ENCODE measurements around the gene NAGA.

Gene NAGA

DNA sequence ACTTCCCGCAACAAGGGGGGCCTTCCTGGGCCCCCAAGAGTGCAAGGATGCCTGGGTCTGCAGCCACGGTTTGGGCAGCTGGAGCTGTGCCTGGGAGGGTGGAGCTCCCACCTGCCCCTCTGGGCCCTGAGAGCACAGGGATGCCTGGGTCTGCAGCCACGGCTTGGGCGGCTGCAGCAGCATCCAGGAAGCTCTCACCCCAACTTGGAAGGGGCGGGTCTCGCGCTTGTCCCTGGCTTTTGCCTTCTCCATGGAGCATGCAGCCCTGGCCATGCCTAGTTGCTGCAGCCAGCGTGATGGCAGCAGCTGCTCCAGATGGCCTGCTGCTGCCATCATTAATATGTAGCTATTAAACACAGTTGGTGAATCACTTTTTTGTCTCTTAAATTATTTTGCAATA lies 35.4 kb downstream of the NAGA start:
- no peak for DNase-seq

DNA sequence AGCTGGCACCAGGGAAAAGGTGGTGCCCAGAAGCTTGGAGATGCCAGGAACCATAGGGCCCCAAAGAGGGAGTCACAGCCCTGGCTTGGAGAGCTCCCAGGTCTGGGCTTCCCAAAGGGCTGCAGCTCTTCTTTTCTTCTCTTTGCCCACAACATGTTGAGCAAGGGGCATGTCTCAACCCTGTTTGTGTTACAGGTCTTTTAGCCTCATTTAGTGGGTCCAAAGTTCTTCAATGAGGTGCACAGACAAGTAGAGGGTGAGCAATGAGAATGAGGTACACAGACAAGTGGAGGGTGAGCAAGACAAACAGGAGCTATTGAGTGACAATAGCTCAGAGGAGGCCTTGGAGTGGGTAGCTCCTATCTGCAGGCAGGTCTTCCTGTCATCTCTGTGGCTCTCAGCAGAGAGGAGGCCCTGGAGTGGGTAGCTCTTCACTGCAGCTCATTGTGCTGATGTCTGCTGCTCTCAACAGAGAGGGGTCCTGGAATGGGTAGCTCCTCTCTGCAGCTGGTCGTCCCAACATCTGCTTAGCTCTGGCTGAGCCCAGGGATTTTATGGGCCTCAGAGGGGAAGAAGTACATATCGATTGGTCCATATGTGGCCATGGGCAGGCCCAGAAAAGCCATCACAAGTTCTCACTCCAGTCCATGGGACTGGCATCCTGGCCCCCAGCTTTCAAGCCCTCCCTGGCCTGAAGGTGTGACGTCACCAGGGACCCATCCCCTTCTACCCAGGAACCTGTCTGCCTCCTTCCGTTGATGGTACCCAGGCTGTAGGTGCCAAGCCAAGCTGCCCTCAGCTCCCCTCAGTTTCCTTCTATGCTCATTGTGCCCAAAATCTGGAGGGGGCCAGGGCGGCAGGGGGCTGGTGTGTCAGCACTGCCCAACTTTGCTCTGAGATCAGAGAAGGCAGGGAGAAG lies 37.1 kb downstream of the NAGA start:
- no peak for DNase-seq

DNA sequence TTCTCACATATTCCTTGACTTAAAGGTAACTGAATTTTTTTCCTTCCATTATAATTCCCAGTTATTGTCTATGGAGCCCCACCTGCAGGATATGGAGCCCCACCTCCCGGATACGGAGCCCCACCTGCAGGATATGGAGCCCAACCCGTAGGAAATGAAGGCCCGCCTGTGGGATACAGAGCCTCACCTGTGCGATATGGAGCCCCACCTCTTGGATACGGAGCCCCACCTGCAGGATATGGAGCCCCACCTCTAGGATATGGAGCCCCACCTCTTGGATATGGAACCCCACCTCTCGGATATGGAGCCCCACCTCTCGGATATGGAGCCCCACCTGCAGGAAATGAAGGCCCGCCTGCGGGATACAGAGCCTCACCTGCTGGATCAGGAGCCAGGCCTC lies 43.9 kb downstream of the NAGA start:
- DNase-seq = no peak

DNA sequence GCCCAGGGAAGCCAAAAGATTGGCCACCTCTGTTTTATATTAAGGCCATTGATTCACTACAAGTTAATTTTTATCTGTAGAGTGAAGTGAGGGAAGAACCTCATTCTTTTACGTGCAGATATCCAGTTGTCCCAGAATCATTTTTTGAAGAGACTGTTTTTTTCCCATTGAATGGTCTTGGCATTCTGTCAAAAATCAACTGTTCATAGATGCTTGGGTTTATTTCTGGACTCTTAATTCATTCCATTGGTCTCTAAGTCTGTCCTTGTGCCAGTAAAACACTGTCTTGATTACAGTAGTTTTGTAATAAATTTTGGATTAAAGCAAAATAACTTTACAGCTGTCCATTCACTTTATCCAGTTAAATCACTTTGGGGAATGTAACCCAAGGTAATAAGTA lies 45.2 kb downstream of the NAGA start:
- DNase-seq = no peak

GRCh38 chr22:42022162-42022847 lies 48.3 kb downstream of the NAGA start:
- DNase-seq = no peak

- DNase-seq = no peak
These were observed 49.0 kb downstream of the NAGA start for GRCh38 chr22:42021571-42021970.

- DNase-seq = no peak
These were observed 52.4 kb downstream of the NAGA start for GRCh38 chr22:42018224-42018623.

DNA sequence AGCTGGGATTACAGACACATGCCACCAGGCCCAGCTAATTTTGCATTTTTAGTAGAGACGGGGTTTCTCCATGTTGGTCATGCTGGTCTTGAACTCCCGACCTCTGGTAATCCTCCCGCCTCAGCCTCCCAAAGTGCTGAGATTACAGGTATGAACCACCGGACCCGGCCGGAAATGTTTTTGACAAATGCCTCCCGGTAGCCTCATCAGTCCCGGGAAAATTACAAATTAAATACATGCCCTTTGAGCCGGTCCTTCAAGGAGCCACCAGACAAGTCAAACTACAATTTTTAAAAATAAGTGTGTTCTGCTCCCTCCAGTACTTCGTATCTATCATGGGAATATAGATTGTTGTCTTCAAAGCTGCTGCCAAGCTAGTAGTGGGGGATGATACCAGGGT lies 54.5 kb downstream of the NAGA start:
- no peak for DNase-seq

GRCh38 chr22:42013385-42013784 lies 57.2 kb downstream of the NAGA start:
- no peak for DNase-seq

DNA sequence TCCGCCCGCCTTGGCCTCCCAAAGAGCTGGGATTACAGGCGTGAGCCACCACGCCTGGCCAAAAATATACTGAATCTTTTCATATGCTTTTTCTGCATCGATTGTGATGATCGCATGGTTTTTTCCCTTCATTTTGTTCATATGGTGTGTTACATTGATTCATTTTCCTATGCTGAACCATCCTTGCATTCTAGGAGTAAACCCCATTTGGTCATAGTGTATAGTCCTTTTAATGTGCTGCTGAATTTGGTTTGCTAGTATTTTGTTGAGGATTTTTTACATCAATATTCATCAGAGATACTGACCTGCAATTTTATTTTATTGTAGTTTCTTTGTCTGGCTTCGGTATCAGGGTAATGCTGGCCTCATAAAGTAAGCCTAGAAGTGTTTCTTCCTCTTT lies 59.8 kb downstream of the NAGA start:
- no peak for DNase-seq
